GM21786 (cell line): Measurements from ENCODE around the gene THBS2.

Experiments used
- ATAC-seq: cut with Tn5 transposase; IDR thresholded peaks from one replicate; pipeline ENCODE4 v1.9.1; 2021; ENCODE audit not compliant: unreplicated experiment

Gene THBS2

DNA sequence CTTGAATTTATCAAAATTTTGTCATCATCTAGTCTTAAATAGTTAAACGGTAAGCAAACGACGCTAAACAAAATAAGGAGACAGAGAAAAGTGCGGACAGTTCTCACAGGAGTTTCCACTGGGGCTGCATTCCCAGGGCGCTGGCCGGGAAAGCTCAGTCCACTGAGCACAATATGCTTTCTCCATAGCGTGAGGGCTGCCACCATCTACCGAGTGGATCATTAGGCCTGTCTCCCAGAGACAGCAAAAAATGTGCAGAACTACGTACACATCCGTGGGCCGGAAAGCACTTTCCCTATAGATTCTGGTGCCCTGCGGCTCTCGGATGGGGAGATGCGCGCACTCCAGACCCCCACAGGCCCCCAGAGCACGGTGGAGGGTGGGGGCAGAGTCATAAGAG lies 84.9 kb downstream of the THBS2 start:
- no peak for ATAC-seq

DNA sequence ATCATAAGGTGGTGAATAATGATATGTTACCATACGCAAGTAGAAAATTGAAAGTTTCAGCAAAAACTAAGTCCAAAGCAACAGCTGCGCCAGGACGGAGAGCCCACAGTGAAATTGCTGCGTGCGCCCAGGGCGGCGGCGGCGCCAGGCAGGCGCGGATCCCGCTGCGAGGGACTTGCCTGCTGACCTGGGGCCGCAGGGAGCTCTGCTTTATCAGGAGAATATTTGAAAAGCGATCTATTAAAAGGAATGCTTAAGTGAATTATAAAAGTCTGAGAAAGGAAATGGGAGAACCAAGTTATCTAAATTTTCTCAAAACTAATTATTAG lies 85.4 kb downstream of the THBS2 start:
- ATAC-seq: no peak

DNA sequence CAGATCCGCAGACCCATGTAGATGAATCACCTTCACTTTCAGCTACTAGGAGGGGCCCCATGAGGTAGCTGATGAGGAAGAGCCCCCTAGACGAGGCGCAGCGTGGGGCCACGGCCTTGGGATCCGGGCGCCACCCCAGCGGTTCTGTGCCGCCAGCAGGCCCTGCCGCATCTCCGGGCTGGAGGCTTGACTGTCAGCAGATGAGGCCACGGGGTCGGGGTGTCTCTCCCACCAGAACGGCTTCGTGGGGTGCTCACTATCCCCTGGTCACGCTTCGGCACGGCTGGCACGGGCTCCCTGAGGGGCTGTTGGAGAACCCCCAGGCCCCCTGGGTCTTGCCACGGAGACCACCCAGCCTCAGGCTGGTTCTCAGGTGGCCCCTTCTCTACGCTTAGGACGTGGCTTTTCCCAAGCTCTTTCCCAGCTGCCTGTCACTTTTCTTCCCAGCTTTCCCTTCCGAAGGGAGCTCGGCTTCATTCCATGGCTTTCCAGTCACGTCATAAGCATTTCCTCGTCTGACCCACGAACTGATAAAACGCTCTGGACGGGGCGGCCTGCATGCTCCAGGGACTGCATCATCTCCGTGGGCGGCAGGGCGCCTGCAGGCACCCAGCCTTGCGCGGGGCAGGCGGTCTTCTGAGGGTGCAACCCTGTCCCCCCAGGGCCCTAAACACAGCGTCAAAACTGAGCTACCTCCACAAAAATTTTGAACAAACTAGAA lies 85.9 kb downstream of the THBS2 start:
- ATAC-seq: no peak

DNA sequence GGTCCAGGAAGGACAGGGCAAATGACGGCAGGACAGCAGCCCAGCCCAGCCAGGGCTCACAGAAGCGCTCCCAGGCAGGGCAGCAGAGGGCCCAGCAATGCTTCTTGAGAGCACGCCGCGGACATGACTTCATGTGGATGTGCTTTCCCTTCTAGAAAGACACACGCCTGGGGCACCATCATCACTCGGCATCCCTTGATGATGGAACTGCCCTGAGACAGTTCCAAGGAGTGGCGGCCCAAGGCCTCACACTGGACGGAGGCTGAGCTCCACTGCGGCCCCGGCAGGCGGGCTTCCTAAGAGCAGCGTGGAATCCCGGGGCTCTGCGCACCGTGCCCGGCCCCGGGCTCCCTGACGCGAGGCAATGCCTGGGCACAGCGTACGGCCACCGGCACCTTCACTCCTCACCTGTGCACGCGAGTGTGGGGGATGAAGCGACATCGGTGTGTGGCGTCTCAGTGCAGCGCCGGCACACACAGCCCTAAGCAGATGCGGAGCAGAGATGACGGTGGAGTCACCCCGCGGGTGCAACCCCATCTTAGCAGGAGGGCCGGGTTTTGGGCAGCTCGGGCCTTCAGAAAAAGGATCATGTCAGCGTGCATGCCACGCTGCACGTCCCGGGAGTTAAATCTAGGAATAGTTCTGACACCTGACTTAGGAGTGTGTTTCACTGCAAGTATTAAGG lies 86.6 kb downstream of the THBS2 start:
- no peak for ATAC-seq
